SK-N-SH (cell line): Measurements from ENCODE around the gene TOM1L2. TPM values are rescaled to one million over a fixed set of nuclear protein-coding genes. Genes with fewer than 3 reads are reported as not detected.

Experiments
- CTCF ChIA-PET: fragments of 300-600, 350-600 bp; formaldehyde crosslinking; extraction: SDS; loops from one replicate; lab custom pipeline; 2021; lab: Yijun Ruan, JAX
- POLR2A ChIA-PET: fragments of 350-600 bp; sonication (Branson Sonifier 250); formaldehyde crosslinking; extraction: SDS; loops from one replicate; lab custom pipeline; 2020; ENCODE audit warnings: antibody characterized with exemption, inconsistent platforms; lab: Yijun Ruan, JAX
- DNase-seq: peaks from one replicate; pipeline ENCODE4 v3.0.0; 2012
- H2AFZ ChIP-seq: fragments of 200-600 bp; sonication (generic); 2 replicates; pipeline ENCODE4 v1.8.1; 2016; ENCODE audit warnings: antibody characterized with exemption, mild to moderate bottlenecking, low read depth
- H3F3A ChIP-seq: fragments of 200-600 bp; sonication (generic); replicated peaks from 2 replicates; pipeline ENCODE3; 2016; ENCODE audit warnings: antibody characterized with exemption, mild to moderate bottlenecking; ENCODE audit not compliant: insufficient read depth
- H3K27ac ChIP-seq, 2 experiments: fragments of 200-500 bp in 1 of 2; fragments of 200-600 bp in 1 of 2; sonication (Bioruptor generic) in 1 of 2; sonication (generic), shearing (Covaris generic) in 1 of 2; 2 replicates each; pipeline versions ENCODE4 v1.5.1 to v1.6.1; 2014 to 2016; ENCODE audit warnings: low read depth in 2 of 2, inconsistent platforms in 1 of 2, low read length in 1 of 2, mild to moderate bottlenecking in 1 of 2, mixed read lengths in 1 of 2
- H3K27me3 ChIP-seq: fragments of 200-600 bp; sonication (generic), shearing (Covaris generic); 2 replicates; pipeline ENCODE4 v1.6.1; 2016; ENCODE audit warnings: mixed run types; ENCODE audit not compliant: insufficient read depth
- H3K36me3 ChIP-seq, 2 experiments: fragments of 200-500 bp in 1 of 2; fragments of 200-600 bp in 1 of 2; sonication (Bioruptor generic) in 1 of 2; sonication (generic) in 1 of 2; replicated peaks in 1 of 2; 2 replicates each; pipeline versions ENCODE3 to v1.5.1; 2014 to 2016; ENCODE audit warnings: low read length in 1 of 2, mild to moderate bottlenecking in 1 of 2; ENCODE audit not compliant: insufficient read depth in 2 of 2, control insufficient read depth in 1 of 2
- H3K4me1 ChIP-seq, 2 experiments: fragments of 200-500 bp in 1 of 2; fragments of 200-600 bp in 1 of 2; sonication (Bioruptor generic) in 1 of 2; sonication (generic), shearing (Covaris generic) in 1 of 2; 2 replicates each; pipeline versions ENCODE4 v1.5.1 to v1.6.1; 2014 to 2016; ENCODE audit warnings: low read depth in 1 of 2, low read length in 1 of 2, mixed run types in 1 of 2; ENCODE audit not compliant: insufficient read depth in 2 of 2, control insufficient read depth in 1 of 2
- H3K4me2 ChIP-seq: fragments of 200-600 bp; sonication (generic), shearing (Covaris generic); 2 replicates; pipeline ENCODE4 v1.6.1; 2017; ENCODE audit warnings: mixed run types
- H3K4me3 ChIP-seq, 2 experiments: fragments of 200-500 bp in 1 of 2; fragments of 200-600 bp in 1 of 2; sonication (Bioruptor generic) in 1 of 2; sonication (generic), shearing (Covaris generic) in 1 of 2; 2 replicates each; pipeline versions ENCODE4 v1.5.1 to v1.8.1; 2014 to 2016; ENCODE audit warnings: low read depth in 2 of 2, inconsistent platforms in 1 of 2, low read length in 1 of 2, mild to moderate bottlenecking in 1 of 2, mixed read lengths in 1 of 2, moderate library complexity in 1 of 2
- H3K79me2 ChIP-seq: fragments of 200-600 bp; sonication (generic); 2 replicates; pipeline ENCODE4 v1.8.1; 2017; ENCODE audit warnings: mild to moderate bottlenecking; ENCODE audit not compliant: insufficient read depth
- H3K9ac ChIP-seq: fragments of 200-600 bp; sonication (generic); 2 replicates; pipeline ENCODE4 v1.6.1; 2017; ENCODE audit warnings: mixed run types
- H3K9me2 ChIP-seq: fragments of 200-600 bp; sonication (generic); 2 replicates; pipeline ENCODE4 v1.6.1; 2017; ENCODE audit warnings: mixed run types
- H3K9me3 ChIP-seq: fragments of 200-600 bp; sonication (generic); 2 replicates; pipeline ENCODE4 v1.6.1; 2017; ENCODE audit warnings: mixed run types, mild to moderate bottlenecking, moderate library complexity
- H4K20me1 ChIP-seq: fragments of 200-600 bp; sonication (generic); 2 replicates; pipeline ENCODE4 v1.6.1; 2017; ENCODE audit warnings: mild to moderate bottlenecking, mixed run types; ENCODE audit not compliant: insufficient read depth
- CHD2 ChIP-seq: fragments of 150-350 bp; IDR thresholded peaks from 2 replicates; pipeline ENCODE4 v1.6.1; 2018; ENCODE audit warnings: low read length; ENCODE audit not compliant: partially characterized antibody
- CTCF ChIP-seq: fragments of 200-600 bp; sonication (generic); IDR thresholded peaks from 2 replicates; pipeline ENCODE4 v1.6.1; 2017; ENCODE audit warnings: antibody characterized with exemption, mild to moderate bottlenecking, moderate library complexity
- ELF1 ChIP-seq: IDR thresholded peaks from 2 replicates; pipeline ENCODE4 v1.4.0; 2012
- EZH2phosphoT487 ChIP-seq: fragments of 200-600 bp; sonication (generic); IDR thresholded peaks from 2 replicates; pipeline ENCODE4 v1.6.1; 2017; ENCODE audit warnings: low read depth, mixed run types, mild to moderate bottlenecking, antibody characterized with exemption, moderate library complexity, borderline replicate concordance
- FOSL2 ChIP-seq: IDR thresholded peaks from 2 replicates; pipeline ENCODE4 v1.4.0; 2012; ENCODE audit warnings: low read depth, mild to moderate bottlenecking, moderate library complexity, borderline replicate concordance
- FOXM1 ChIP-seq: IDR thresholded peaks from 2 replicates; pipeline ENCODE4 v1.4.0; 2012; ENCODE audit warnings: low read depth, mild to moderate bottlenecking
- GATA2 ChIP-seq: sonication (generic); formaldehyde crosslinking; IDR thresholded peaks from 2 replicates; pipeline ENCODE4 v1.5.0; 2020; ENCODE audit warnings: mild to moderate bottlenecking, missing genetic modification reagents
- MAX ChIP-seq: IDR thresholded peaks from 2 replicates; pipeline ENCODE4 v1.4.0; 2012; ENCODE audit warnings: low read depth
- MEF2A ChIP-seq: IDR thresholded peaks from 2 replicates; pipeline ENCODE4 v1.4.0; 2012; ENCODE audit warnings: low read depth, borderline replicate concordance
- MXI1 ChIP-seq: IDR thresholded peaks from 2 replicates; pipeline ENCODE4 v1.6.1; 2012; ENCODE audit warnings: mild to moderate bottlenecking, low read depth, low read length, improper control_type of control experiment
- RAD21 ChIP-seq: IDR thresholded peaks from 2 replicates; pipeline ENCODE4 v1.6.1; 2012; ENCODE audit warnings: mild to moderate bottlenecking, low read length
- RCOR1 ChIP-seq: fragments of 150-350 bp; IDR thresholded peaks from 2 replicates; pipeline ENCODE4 v1.6.1; 2017; ENCODE audit warnings: antibody characterized with exemption, low read length
- REST ChIP-seq: IDR thresholded peaks from 2 replicates; pipeline ENCODE4 v1.6.1; 2012; ENCODE audit warnings: mild to moderate bottlenecking, low read depth, low read length, moderate library complexity
- RFX5 ChIP-seq: IDR thresholded peaks from 2 replicates; pipeline ENCODE4 v1.6.1; 2012; ENCODE audit warnings: mild to moderate bottlenecking, improper control_type of control experiment, low read length
- SIN3A ChIP-seq: IDR thresholded peaks from 2 replicates; pipeline ENCODE4 v1.6.1; 2012; ENCODE audit warnings: low read depth, mild to moderate bottlenecking, low read length, moderate library complexity, borderline replicate concordance
- TCF12 ChIP-seq: IDR thresholded peaks from 2 replicates; pipeline ENCODE4 v1.4.0; 2012
- USF2 ChIP-seq: fragments of 150-350 bp; IDR thresholded peaks from 2 replicates; pipeline ENCODE4 v1.6.1; 2017; ENCODE audit warnings: antibody characterized with exemption, low read length, low read depth, borderline replicate concordance
- ZBTB33 ChIP-seq: IDR thresholded peaks from 2 replicates; pipeline ENCODE4 v1.4.0; 2012; ENCODE audit warnings: low read depth, borderline replicate concordance
- WGBS: methylation state at CpG from one replicate; pipeline ENCODE4 v1.1.6; 2017; ENCODE audit warnings: low lambda C conversion rate; 5-methylcytosine and 5-hydroxymethylcytosine counted together
- polyA plus RNA-seq, 3 experiments: library from polyadenylated mRNA; depleted of rRNA; stranded (reverse); fragments of >200 nt; gene quantifications; 2 replicates each; pipeline ENCODE4 v1.2.3, GENCODE V29; 2012

Gene TOM1L2
- polyA plus RNA-seq, 1 of the 3 experiments (the other 2 are of a cell fraction) = 85.4 TPM

GRCh38 chr17:17892731-17893130 lies 79.5 kb downstream of the TOM1L2 start:
- H3K9me2 ChIP-seq = no peaks in the 10 kb centered on the region
- WGBS = 68% methylated on average over 2 of the region's 2 CpGs
- POLR2A ChIA-PET = no interaction called here
- CTCF ChIA-PET = interaction anchor here (3.0 to 10.4 kb wide), 2 partner anchors 27 to 33 kb away, joined by 9 to 158 read pairs; no protein-coding TSS in a partner anchor
- no peaks in the 10 kb centered on the region for H4K20me1 ChIP-seq
- H3K9ac ChIP-seq = no peak overlapping the region
- DNase-seq = no peak
- no peak overlapping the region for H3K27ac ChIP-seq
- no peaks in the 10 kb centered on the region for H3K27me3 ChIP-seq
- H3K4me3 ChIP-seq = no peak overlapping the region
- H3K4me2 ChIP-seq = no peak overlapping the region
- peaks cover 0 to 24% of the 10 kb centered on the region in 2 experiments; a peak in 1 of 4 replicates for H3K4me1 ChIP-seq
- no peaks in the 10 kb centered on the region for H3F3A ChIP-seq
- H3K9me3 ChIP-seq = no peaks in the 10 kb centered on the region
- TF ChIP-seq TCF12 (no peak), GATA2 (CRISPR knock-in tag) (no peak), ZBTB33 (no peak), RCOR1 (no peak), CHD2 (no peak), RFX5 (no peak), USF2 (no peak), FOXM1 (no peak), EZH2phosphoT487 (no peak), MEF2A (no peak), CTCF (no peak), REST (no peak), MXI1 (no peak), FOSL2 (no peak), SIN3A (no peak), ELF1 (no peak), MAX (no peak), RAD21 (no peak)
- no peak overlapping the region for H2AFZ ChIP-seq
- H3K36me3 ChIP-seq = peaks cover 24 to 59% of the 10 kb centered on the region in 2 experiments
- 0 out of 2 replicates have a peak, but pooled peaks cover under 1% of the 10 kb centered on the region for H3K79me2 ChIP-seq
